ENCODE measurements around the gene NANOS2.

Gene NANOS2

GRCh38 chr19:45882652-45883585 is 31.7 kb downstream of the NANOS2 start:
- peaks cover 44% of the 10 kb centered on the region for H3K4me1 Mint-ChIP-seq
- peak; percentile 84 for TF ChIP-seq CTCF (IDR thresholded peaks at IDR 0.05)
- peaks cover 5% of the 10 kb centered on the region for H3K36me3 Mint-ChIP-seq (ENCODE audit: low read depth)
- H3K4me3 Mint-ChIP-seq: peak overlapping the region; percentile 77
- peak; percentile 87 for DNase-seq
- H3K27me3 Mint-ChIP-seq (ENCODE audit: low read depth, poor library complexity): peaks cover 4% of the 10 kb centered on the region
- H3K9me3 Mint-ChIP-seq: no peaks in the 10 kb centered on the region
- peak overlapping the region; percentile 60 for H3K27ac Mint-ChIP-seq

- no peak for DNase-seq
- Mint-ChIP-seq H3K36me3 (ENCODE audit: low read depth) (peaks cover 5% of the 10 kb centered on the region), H3K4me1 (peaks cover 49% of the 10 kb centered on the region), H3K27me3 (ENCODE audit: low read depth, poor library complexity) (peaks cover 4% of the 10 kb centered on the region), H3K4me3 (no peak overlapping the region), H3K9me3 (no peaks in the 10 kb centered on the region), H3K27ac (no peak overlapping the region)
- TF ChIP-seq CTCF (IDR thresholded peaks at IDR 0.05): no peak
These were observed 32.6 kb downstream of the NANOS2 start for GRCh38 chr19:45881909-45882528.

GRCh38 chr19:45881082-45881908 is 33.3 kb downstream of the NANOS2 start:
- H3K27ac Mint-ChIP-seq: no peak overlapping the region
- TF ChIP-seq CTCF (IDR thresholded peaks at IDR 0.05): no peak
- peaks cover 4% of the 10 kb centered on the region for H3K27me3 Mint-ChIP-seq (ENCODE audit: low read depth, poor library complexity)
- no peaks in the 10 kb centered on the region for H3K9me3 Mint-ChIP-seq
- peaks cover 53% of the 10 kb centered on the region for H3K4me1 Mint-ChIP-seq
- DNase-seq: no peak
- H3K4me3 Mint-ChIP-seq: no peak overlapping the region
- peaks cover 5% of the 10 kb centered on the region for H3K36me3 Mint-ChIP-seq (ENCODE audit: low read depth)

- Mint-ChIP-seq H3K9me3 (no peaks in the 10 kb centered on the region), H3K4me3 (no peak overlapping the region), H3K27ac (no peak overlapping the region), H3K4me1 (peaks cover 65% of the 10 kb centered on the region), H3K36me3 (ENCODE audit: low read depth) (peaks cover 5% of the 10 kb centered on the region), H3K27me3 (ENCODE audit: low read depth, poor library complexity) (peaks cover 4% of the 10 kb centered on the region)
- no peak for TF ChIP-seq CTCF (IDR thresholded peaks at IDR 0.05)
- no peak for DNase-seq
These were observed 34.6 kb downstream of the NANOS2 start for GRCh38 chr19:45879971-45880370.

GRCh38 chr19:45879055-45879454 is 35.5 kb downstream of the NANOS2 start:
- Mint-ChIP-seq H3K9me3 (no peaks in the 10 kb centered on the region), H3K36me3 (ENCODE audit: low read depth) (peaks cover 5% of the 10 kb centered on the region), H3K4me3 (no peak overlapping the region), H3K4me1 (peaks cover 72% of the 10 kb centered on the region), H3K27me3 (ENCODE audit: low read depth, poor library complexity) (peaks cover 4% of the 10 kb centered on the region), H3K27ac (no peak overlapping the region)
- DNase-seq: no peak
- no peak for TF ChIP-seq CTCF (IDR thresholded peaks at IDR 0.05)
